ENCODE measurements around the gene BNIP5.

- TF ChIP-seq CTCF (IDR thresholded peaks at IDR 0.05): no peak
- TF ChIP-seq POLR2A (IDR thresholded peaks at IDR 0.05): no peak
- no peak for TF ChIP-seq POLR2AphosphoS5 (IDR thresholded peaks at IDR 0.05)
Measured at GRCh38 chr6:36381502-36382389, 45.1 kb upstream of the BNIP5 start.

Data from stomach (tissue), 4 donors.